B cell (primary cell): ENCODE data around the gene MIXL1. TPM values are rescaled to one million over a fixed set of nuclear protein-coding genes. Genes with fewer than 3 reads are reported as not detected.

ENCODE experiments used
- ATAC-seq: fragments of 200-7000 bp; cut with Tn5 transposase; one replicate; pipeline ENCODE4 v1.10.0; 2021; ENCODE audit warnings: low read depth, mild to moderate bottlenecking, moderate number of reproducible peaks, moderate library complexity
- CTCF ChIA-PET: fragments of 350-600 bp; sonication (Branson Sonifier 250); formaldehyde crosslinking; loops from one replicate; lab custom pipeline; 2021; ENCODE audit warnings: antibody characterized with exemption, inconsistent platforms; lab: Charles Lee
- POLR2A ChIA-PET: fragments of 350-600 bp; sonication (Branson Sonifier 250); formaldehyde crosslinking; loops from one replicate; lab custom pipeline; 2021; ENCODE audit warnings: antibody characterized with exemption; lab: Charles Lee
- DNase-seq: peaks from one replicate; pipeline ENCODE4 v3.0.0; 2013
- H2AFZ ChIP-seq: 2 replicates; pipeline ENCODE4 v1.6.1; 2012; ENCODE audit warnings: mild to moderate bottlenecking, low read depth, low read length; ENCODE audit not compliant: insufficient read depth, poor library complexity, severe bottlenecking
- H3K27ac ChIP-seq, 2 donors: 1 replicate in 1 of 2; 2 replicates in 1 of 2; pipeline ENCODE4 v1.5.1; 2012 to 2013; ENCODE audit warnings: low read length in 2 of 2, mild to moderate bottlenecking in 2 of 2, moderate library complexity in 1 of 2
- H3K27me3 ChIP-seq, 4 experiments: fragments of 200-600 bp in 1 of 4; sonication (generic) in 1 of 4; replicated peaks in 1 of 4; 1 replicate in 2 of 4; 2 replicates in 2 of 4; pipeline versions ENCODE4 v1.6.1 to v1.7.0; 2013 to 2016; ENCODE audit warnings: low read length in 3 of 4, mild to moderate bottlenecking in 2 of 4, mixed read lengths in 1 of 4, moderate library complexity in 1 of 4; ENCODE audit not compliant: insufficient read depth in 4 of 4, control insufficient read depth in 3 of 4; ENCODE audit errors: control extremely low read depth in 1 of 4
- H3K36me3 ChIP-seq, 2 experiments: replicated peaks in 1 of 2; 1 replicate in 1 of 2; 2 replicates in 1 of 2; pipeline versions ENCODE4 v1.6.1 to v1.7.1; 2013; ENCODE audit warnings: low read length in 1 of 2; ENCODE audit not compliant: insufficient read depth in 2 of 2, control insufficient read depth in 1 of 2; ENCODE audit errors: control extremely low read depth in 1 of 2, extremely low read depth in 1 of 2
- H3K4me1 ChIP-seq, 2 donors: fragments of 200-600 bp in 1 of 2; sonication (generic) in 1 of 2; 1 replicate in 1 of 2; 2 replicates in 1 of 2; pipeline versions ENCODE4 v1.5.1 to v1.6.1; 2013 to 2017; ENCODE audit warnings: low read length in 2 of 2; ENCODE audit not compliant: control insufficient read depth in 2 of 2, insufficient read depth in 2 of 2
- H3K4me2 ChIP-seq: replicated peaks from 2 replicates; pipeline ENCODE3; 2012; ENCODE audit warnings: mild to moderate bottlenecking, low read depth, low read length; ENCODE audit not compliant: poor library complexity, severe bottlenecking
- H3K4me3 ChIP-seq, 5 experiments: fragments of 200-600 bp in 1 of 5; sonication (generic) in 1 of 5; 1 replicate in 3 of 5; 2 replicates in 2 of 5; pipeline versions ENCODE4 v1.5.1 to v1.7.0; 2011 to 2016; ENCODE audit warnings: low read length in 4 of 5, mild to moderate bottlenecking in 4 of 5, low read depth in 2 of 5, control low read depth in 1 of 5, moderate library complexity in 1 of 5; ENCODE audit not compliant: insufficient read depth in 1 of 5; ENCODE audit errors: control extremely low read depth in 1 of 5, extremely low read depth in 1 of 5
- H3K79me2 ChIP-seq: fragments of 200-600 bp; sonication (generic); one replicate; pipeline ENCODE4 v1.6.0; 2016; ENCODE audit warnings: low read length; ENCODE audit not compliant: control insufficient read depth, insufficient read depth
- H3K9ac ChIP-seq: fragments of 200-600 bp; sonication (generic); 2 replicates; pipeline ENCODE4 v1.6.1; 2017; ENCODE audit warnings: mild to moderate bottlenecking, low read length, moderate library complexity
- H3K9me3 ChIP-seq, 3 donors: one replicate each; pipeline versions ENCODE4 v1.6.1 to v1.7.1; 2013; ENCODE audit warnings: low read length in 2 of 3; ENCODE audit not compliant: control insufficient read depth in 2 of 3, insufficient read depth in 1 of 3; ENCODE audit errors: control extremely low read depth in 1 of 3
- H4K20me1 ChIP-seq: 2 replicates; pipeline ENCODE4 v1.6.0; 2012; ENCODE audit warnings: mild to moderate bottlenecking, low read length; ENCODE audit not compliant: insufficient read depth, control insufficient read depth, poor library complexity, severe bottlenecking
- H3K27ac Mint-ChIP-seq: one replicate; pipeline ENCODE4 v1.8.0; 2021; ENCODE audit warnings: mixed read lengths
- H3K27me3 Mint-ChIP-seq: one replicate; pipeline ENCODE4 v1.8.0; 2021; ENCODE audit warnings: mixed read lengths
- H3K4me1 Mint-ChIP-seq: one replicate; pipeline ENCODE4 v1.8.0; 2021; ENCODE audit warnings: mixed read lengths
- H3K4me3 Mint-ChIP-seq: one replicate; pipeline ENCODE4 v1.8.0; 2021; ENCODE audit warnings: mixed read lengths
- H3K9me3 Mint-ChIP-seq: one replicate; pipeline ENCODE4 v1.8.0; 2022; ENCODE audit warnings: mixed read lengths; ENCODE audit not compliant: insufficient read depth
- EZH2 ChIP-seq: IDR thresholded peaks from 2 replicates; pipeline ENCODE4 v1.6.1; 2012; ENCODE audit warnings: borderline replicate concordance, low read depth, mild to moderate bottlenecking, moderate library complexity, low read length; ENCODE audit not compliant: insufficient read depth, poor library complexity, severe bottlenecking
- WGBS: methylation state at CpG from one replicate; pipeline ENCODE4 v1.1.5; 2013; ENCODE audit warnings: missing lambda C conversion rate; ENCODE audit not compliant: insufficient coverage; 5-methylcytosine and 5-hydroxymethylcytosine counted together
- intact Hi-C: fragments of 100-400 bp; cut with micrococcal nuclease; formaldehyde crosslinking; loops from one replicate; pipeline ENCODE4 v1.10.0; 2022
- polyA plus RNA-seq: library from polyadenylated mRNA; depleted of rRNA; stranded (reverse); fragments of >200 nt; gene quantifications from 2 replicates; pipeline ENCODE4 v1.2.3, GENCODE V29; 2012
- total RNA-seq, 2 donors: library from RNA; stranded (reverse); fragments of 120-200 nt in 1 of 2; gene quantifications; 1 replicate in 1 of 2; 2 replicates in 1 of 2; pipeline versions ENCODE4 v1.2.3 to v1.2.4, GENCODE V29; 2013 to 2022
- TF ChIP-seq, protein P1 (sequence below): fragments of 200-600 bp; IDR thresholded peaks from one replicate; pipeline ENCODE4 v1.8.0; 2022; ENCODE audit warnings: antibody characterized with exemption, mild to moderate bottlenecking

Gene MIXL1
- total and polyA plus RNA-seq, 2 donors (not counting 1 experiment from before 2014, with no cell fraction given) = 0.84 to 1.7 TPM

DNA sequence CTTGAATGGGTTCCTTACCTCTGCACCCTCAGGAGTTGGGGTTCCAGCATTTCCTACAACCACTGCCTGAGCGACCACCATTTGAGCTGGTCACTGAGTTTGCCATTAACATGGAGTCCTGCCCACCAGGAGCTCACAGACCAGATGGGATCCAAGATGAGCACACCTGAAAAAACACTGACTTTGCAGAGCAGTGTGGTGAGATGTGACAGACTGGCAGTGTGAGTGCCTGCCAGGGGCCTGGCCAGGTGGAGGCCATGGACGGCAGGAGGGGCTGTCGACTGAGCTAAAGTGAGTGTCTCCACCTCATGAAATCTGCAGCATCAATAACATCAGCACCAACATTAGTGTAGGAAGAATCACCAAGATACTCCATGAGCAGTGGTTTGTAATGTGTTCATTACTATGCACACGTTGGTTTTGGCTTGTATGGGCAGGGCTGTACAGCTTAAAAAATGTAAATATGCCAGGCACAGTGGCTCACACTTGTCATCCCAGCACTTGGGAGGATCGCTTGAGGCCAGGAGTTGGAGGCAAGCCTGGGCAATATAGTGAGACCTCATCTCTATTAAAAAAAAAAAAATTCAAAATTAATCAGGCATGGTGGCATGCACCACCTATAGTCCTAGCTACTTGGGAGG lies 12.2 kb upstream of the MIXL1 start:
- POLR2A ChIA-PET = no interaction called here
- Histone ChIP-seq H3K9ac (no peak overlapping the region), H3K9me3 (no peaks in the 10 kb centered on the region), H3K79me2 (no peaks in the 10 kb centered on the region), H3K4me2 (no peak overlapping the region), H3K27ac (no peak overlapping the region), H4K20me1 (no peaks in the 10 kb centered on the region), H2AFZ (no peak overlapping the region), H3K4me3 (no peak overlapping the region), H3K4me1 (peaks cover 8 to 11% of the 10 kb centered on the region in 2 donors), H3K27me3 (no peaks in the 10 kb centered on the region), H3K36me3 (no peaks in the 10 kb centered on the region)
- no peak overlapping the region for H3K4me3 Mint-ChIP-seq
- WGBS = 89% methylated on average over 2 of the region's 5 CpGs
- no peak for TF ChIP-seq EZH2
- TF ChIP-seq, protein P1, sequence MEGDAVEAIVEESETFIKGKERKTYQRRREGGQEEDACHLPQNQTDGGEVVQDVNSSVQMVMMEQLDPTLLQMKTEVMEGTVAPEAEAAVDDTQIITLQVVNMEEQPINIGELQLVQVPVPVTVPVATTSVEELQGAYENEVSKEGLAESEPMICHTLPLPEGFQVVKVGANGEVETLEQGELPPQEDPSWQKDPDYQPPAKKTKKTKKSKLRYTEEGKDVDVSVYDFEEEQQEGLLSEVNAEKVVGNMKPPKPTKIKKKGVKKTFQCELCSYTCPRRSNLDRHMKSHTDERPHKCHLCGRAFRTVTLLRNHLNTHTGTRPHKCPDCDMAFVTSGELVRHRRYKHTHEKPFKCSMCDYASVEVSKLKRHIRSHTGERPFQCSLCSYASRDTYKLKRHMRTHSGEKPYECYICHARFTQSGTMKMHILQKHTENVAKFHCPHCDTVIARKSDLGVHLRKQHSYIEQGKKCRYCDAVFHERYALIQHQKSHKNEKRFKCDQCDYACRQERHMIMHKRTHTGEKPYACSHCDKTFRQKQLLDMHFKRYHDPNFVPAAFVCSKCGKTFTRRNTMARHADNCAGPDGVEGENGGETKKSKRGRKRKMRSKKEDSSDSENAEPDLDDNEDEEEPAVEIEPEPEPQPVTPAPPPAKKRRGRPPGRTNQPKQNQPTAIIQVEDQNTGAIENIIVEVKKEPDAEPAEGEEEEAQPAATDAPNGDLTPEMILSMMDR = no peak
- intact Hi-C loops = no loop called here
- ATAC-seq = no peak
- H3K4me1 Mint-ChIP-seq = peaks cover 9% of the 10 kb centered on the region
- CTCF ChIA-PET = interaction anchor here (0.6 to 1.9 kb wide), 3 partner anchors 14 to 119 kb away, joined by 3 to 5 read pairs (median 4); no protein-coding TSS in a partner anchor
- H3K27ac Mint-ChIP-seq = no peak overlapping the region
- no peaks in the 10 kb centered on the region for H3K9me3 Mint-ChIP-seq
- H3K27me3 Mint-ChIP-seq = no peaks in the 10 kb centered on the region
- no peak for DNase-seq

DNA sequence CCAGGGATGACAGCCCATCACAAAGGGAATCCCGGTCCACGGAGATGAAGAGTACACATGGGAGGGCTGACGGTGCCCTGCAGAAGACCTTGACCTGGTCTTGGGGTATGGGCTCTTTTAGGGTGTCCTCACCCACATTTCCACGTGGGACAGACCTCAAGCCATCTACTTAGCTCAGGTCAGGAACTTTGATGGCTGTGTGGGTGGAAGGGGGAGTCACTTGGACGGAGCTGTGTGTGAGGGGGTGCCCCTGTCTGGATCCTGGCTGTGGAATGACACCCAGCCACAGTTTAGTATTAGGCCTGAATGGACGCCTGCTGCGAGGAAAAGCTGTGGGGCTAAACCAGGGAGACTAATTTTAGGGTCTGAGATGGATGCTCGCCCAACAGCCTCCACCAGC lies 10.9 kb upstream of the MIXL1 start:
- Histone ChIP-seq H3K79me2 (no peaks in the 10 kb centered on the region), H4K20me1 (no peaks in the 10 kb centered on the region), H3K9me3 (no peaks in the 10 kb centered on the region), H3K4me1 (peaks cover 8 to 11% of the 10 kb centered on the region in 2 donors), H3K4me2 (no peak overlapping the region), H3K36me3 (no peaks in the 10 kb centered on the region), H3K9ac (no peak overlapping the region), H3K27me3 (no peaks in the 10 kb centered on the region), H2AFZ (no peak overlapping the region), H3K27ac (no peak overlapping the region), H3K4me3 (no peak overlapping the region)
- H3K27me3 Mint-ChIP-seq = no peaks in the 10 kb centered on the region
- CTCF ChIA-PET = interaction anchor here (0.6 kb wide), 1 partner anchor 87 kb away, joined by 3 read pairs; no protein-coding TSS in a partner anchor
- H3K4me1 Mint-ChIP-seq = peaks cover 9% of the 10 kb centered on the region
- intact Hi-C loops = no loop called here
- no peak overlapping the region for H3K4me3 Mint-ChIP-seq
- POLR2A ChIA-PET = no interaction called here
- ATAC-seq (no peak), DNase-seq (no peak)
- no peak overlapping the region for H3K27ac Mint-ChIP-seq
- no peaks in the 10 kb centered on the region for H3K9me3 Mint-ChIP-seq
- TF ChIP-seq EZH2 = no peak
- TF ChIP-seq, protein P1 = no peak
- 94% methylated on average over 5 of the region's 8 CpGs for WGBS
